ENCODE measurements around the gene MAP3K4.

Gene MAP3K4

GRCh38 chr6:161038229-161039031, 46.9 kb downstream of the MAP3K4 start:
- DNase-seq = peak; percentile 49

GRCh38 chr6:161041274-161041673, 49.7 kb downstream of the MAP3K4 start:
- no peak for DNase-seq

- no peak for DNase-seq
Observed at GRCh38 chr6:161044335-161044734, 52.8 kb downstream of the MAP3K4 start.

- DNase-seq = peak; percentile 44
Observed at GRCh38 chr6:161048641-161049040, 57.1 kb downstream of the MAP3K4 start.

- DNase-seq = no peak
Observed at GRCh38 chr6:161050134-161050765, 58.7 kb downstream of the MAP3K4 start.

GRCh38 chr6:161053103-161053502, 61.5 kb downstream of the MAP3K4 start:
- no peak for DNase-seq

- DNase-seq = no peak
Observed at GRCh38 chr6:161054876-161055275, 63.3 kb downstream of the MAP3K4 start.

- no peak for DNase-seq
Observed at GRCh38 chr6:161056451-161056850, 64.9 kb downstream of the MAP3K4 start.

GRCh38 chr6:161057103-161058091, 65.8 kb downstream of the MAP3K4 start:
- DNase-seq = no peak

GRCh38 chr6:161058741-161059140, 67.2 kb downstream of the MAP3K4 start:
- DNase-seq = no peak

- DNase-seq = no peak
Observed at GRCh38 chr6:161061576-161061975, 70.0 kb downstream of the MAP3K4 start.

- DNase-seq = no peak
Observed at GRCh38 chr6:161064915-161065314, 73.3 kb downstream of the MAP3K4 start.

- DNase-seq = no peak
Observed at GRCh38 chr6:161066511-161066910, 74.9 kb downstream of the MAP3K4 start.

GRCh38 chr6:161067749-161068148, 76.2 kb downstream of the MAP3K4 start:
- no peak for DNase-seq

- DNase-seq = no peak
Observed at GRCh38 chr6:161068321-161068741, 76.8 kb downstream of the MAP3K4 start.

GRCh38 chr6:161073930-161074329, 82.4 kb downstream of the MAP3K4 start:
- DNase-seq = no peak

GRCh38 chr6:161074496-161075121, 83.0 kb downstream of the MAP3K4 start:
- no peak for DNase-seq

GRCh38 chr6:161076181-161076677, 84.7 kb downstream of the MAP3K4 start:
- DNase-seq = peak; percentile 45

GRCh38 chr6:161079566-161080262, 88.1 kb downstream of the MAP3K4 start:
- no peak for DNase-seq

- no peak for DNase-seq
Observed at GRCh38 chr6:161080263-161080970, 88.8 kb downstream of the MAP3K4 start.

- DNase-seq = no peak
Observed at GRCh38 chr6:161082215-161082614, 90.6 kb downstream of the MAP3K4 start.
